Endothelial cell of hepatic sinusoid (primary cell): ENCODE results near the gene ANKMY2.
"Not testable (repeated sequence)": the region's sequence is repeated elsewhere in the genome, so short reads cannot be mapped to it uniquely, and the experiment has no call there.

ENCODE experiments used
- in situ Hi-C: cut with HindIII; loops from 2 replicates; pipeline ENCODE4 v1.10.0; 2017; ENCODE audit warnings: low sequenced_read_pairs

ANKMY2 gene

GRCh38 chr7:16660702-16661464, 15.3 kb upstream of the ANKMY2 start:
- in situ Hi-C loops, result no loop called here

- in situ Hi-C loops, result not testable (repeated sequence)
Measured at GRCh38 chr7:16659854-16660497, 14.4 kb upstream of the ANKMY2 start.

- in situ Hi-C loops, result no loop called here
Measured at GRCh38 chr7:16657656-16658279, 12.2 kb upstream of the ANKMY2 start.

- in situ Hi-C loops, result no loop called here
Measured at GRCh38 chr7:16656141-16656540, 10.6 kb upstream of the ANKMY2 start.

DNA sequence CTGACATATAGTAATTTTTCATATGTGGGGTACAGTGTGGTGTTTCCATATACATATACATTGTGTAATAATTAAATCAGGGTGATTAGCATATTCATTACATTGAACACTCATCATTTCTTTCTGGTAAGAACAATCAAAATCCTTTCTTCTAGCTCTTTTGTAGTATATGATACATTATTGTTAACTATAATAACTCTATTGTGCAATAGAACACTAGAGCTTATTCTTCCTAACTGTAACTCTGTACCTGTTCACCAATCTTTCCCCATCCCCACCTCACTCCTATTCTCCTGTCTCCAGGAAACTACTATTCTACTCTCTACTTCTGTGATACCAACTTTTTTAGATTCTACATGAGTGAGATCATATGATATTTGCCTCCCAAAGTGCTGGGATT, 9.8 kb upstream of the ANKMY2 start:
- in situ Hi-C loops, result no loop called here

DNA sequence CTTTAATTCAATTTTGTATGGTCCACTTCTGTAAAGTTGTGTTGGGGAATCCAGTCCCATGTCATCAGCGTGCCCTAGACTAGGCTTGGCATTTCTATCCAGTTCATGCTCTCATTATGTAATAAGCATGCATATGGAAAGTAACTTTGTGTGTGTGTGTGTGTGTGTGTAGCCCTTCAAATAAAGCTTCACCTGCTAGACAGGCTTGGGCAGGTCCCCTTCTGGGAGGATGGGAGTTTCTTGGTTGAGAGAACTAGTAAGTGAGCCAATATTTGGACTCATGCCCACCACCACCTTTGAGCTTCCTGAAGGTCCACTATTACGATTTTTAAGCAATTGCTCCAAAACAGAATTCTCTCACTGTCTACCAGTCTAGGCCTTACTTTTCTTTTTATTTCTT, 7.3 kb upstream of the ANKMY2 start:
- in situ Hi-C loops, result no loop called here

- in situ Hi-C loops, result no loop called here
Measured at GRCh38 chr7:16652240-16652583, 6.7 kb upstream of the ANKMY2 start.

DNA sequence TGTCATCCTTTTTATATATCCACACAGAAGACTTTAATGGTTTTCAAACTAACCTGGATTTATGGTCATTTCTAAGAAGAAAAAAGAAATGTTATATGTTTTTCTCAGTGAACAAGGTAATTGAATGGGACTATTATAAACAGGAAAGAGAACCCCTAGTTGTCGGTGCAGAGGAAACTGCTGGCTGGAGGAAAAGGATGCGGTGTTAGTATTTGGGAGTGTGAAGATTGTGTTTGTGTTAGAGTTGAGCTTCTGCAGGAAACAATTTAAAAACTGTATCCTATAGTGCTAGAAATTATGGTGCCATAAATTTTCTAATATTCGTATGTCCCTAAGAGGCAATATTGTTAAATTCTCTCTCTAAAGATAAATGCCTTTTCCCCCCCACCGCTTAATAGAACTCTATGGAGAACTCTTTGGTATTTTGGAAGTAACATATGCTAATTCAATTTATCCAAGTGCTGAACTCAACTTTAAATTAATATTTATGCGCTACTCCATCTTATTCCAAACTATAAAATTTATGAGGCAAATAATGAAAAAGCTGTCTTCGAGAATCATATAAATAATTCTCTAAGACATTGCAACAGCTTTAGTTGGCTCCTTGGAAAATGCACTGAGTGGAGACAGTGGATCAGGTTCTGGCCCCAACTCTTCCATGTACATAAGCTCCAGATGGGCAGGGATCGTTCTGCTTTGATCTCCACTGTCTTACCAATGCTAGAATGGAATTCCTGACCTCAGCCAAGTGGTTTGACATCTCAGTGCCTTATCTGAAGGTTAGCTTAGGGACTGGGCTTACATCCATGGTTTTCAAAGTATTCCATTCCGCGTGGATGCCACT, 6.1 kb upstream of the ANKMY2 start:
- in situ Hi-C loops, result no loop called here

GRCh38 chr7:16650266-16650665, 4.7 kb upstream of the ANKMY2 start:
- in situ Hi-C loops, result no loop called here

GRCh38 chr7:16649196-16649595, 3.6 kb upstream of the ANKMY2 start:
- in situ Hi-C loops, result no loop called here

- in situ Hi-C loops, result no loop called here
Measured at GRCh38 chr7:16648551-16648950, 3.0 kb upstream of the ANKMY2 start.

GRCh38 chr7:16647435-16647960, 1.9 kb upstream of the ANKMY2 start:
- in situ Hi-C loops, result no loop called here

DNA sequence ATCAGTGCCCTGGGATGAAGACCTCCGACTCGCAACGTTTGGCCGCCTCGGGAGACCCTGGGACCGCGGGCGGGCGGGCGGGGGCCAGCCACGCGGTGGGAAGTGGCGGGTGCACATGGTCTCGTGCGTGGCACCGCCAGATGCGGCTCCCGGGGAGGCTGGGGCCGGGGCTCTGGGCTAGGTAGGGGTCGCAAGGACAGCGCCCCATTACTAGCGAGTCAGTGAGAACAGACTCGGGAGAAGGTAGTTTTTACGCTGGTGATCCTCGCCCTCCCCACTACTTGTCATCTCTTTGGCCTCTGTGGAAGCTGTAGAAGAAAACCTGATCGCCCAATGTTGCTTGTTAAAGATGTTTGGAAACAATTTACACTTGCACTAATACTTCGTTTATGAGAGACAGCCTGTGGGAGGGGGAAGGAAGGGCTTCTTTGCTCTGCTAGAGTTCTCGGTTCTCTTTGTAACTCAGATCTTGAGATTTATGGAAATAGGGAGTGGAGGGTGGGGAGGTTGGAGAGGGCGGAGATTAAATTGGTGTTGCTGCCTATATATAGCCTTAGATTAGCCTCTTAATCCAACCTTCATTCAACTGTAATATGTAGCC, 1.0 kb upstream of the ANKMY2 start:
- in situ Hi-C loops, result no loop called here

DNA sequence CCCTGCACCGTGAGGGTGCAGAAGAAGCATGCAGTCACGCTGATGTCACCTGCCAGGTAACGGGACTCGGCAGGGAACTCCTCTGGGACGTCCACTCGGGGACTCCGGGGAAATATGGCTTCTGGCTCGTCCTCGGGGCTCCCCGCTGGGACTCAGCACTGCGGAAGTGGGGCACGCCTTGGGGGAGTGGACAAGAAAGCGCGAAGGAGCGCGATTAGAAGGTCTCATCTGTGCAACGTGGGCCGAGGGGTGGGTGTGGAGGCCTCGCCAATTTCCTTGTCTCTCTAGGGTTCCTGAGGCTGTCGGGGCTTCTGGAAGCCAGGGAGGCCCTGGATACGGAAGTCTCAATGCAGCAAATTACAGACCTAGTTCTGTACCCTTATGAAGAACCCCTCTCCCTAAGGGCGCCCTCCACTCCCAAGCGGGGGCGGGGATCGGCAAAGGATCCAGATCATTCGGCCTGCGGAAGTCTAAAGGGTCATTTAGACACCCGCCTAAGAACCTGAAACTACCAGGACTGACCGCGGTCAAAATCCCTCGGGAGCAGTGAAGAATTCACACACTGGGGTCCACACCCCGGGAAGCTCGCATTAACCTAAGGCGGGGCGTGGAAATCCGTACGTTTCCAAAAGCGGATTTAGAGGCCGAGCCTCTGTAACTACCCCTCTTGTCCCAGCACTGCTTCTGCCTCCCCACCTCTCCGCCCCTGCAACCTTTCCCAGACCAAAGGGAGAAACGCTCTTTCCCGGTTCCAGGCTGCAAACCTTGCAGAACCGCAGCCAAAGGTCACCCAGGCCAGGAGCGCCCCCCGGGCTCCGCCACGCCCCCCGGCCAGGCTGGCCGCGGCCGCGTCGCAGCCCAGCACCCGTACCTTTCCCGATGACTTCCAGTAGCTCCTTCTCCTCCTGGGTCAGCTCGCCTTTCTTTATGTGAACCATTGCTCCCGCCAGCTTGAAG, 640 bp downstream of the ANKMY2 start:
- in situ Hi-C loops, result no loop called here

DNA sequence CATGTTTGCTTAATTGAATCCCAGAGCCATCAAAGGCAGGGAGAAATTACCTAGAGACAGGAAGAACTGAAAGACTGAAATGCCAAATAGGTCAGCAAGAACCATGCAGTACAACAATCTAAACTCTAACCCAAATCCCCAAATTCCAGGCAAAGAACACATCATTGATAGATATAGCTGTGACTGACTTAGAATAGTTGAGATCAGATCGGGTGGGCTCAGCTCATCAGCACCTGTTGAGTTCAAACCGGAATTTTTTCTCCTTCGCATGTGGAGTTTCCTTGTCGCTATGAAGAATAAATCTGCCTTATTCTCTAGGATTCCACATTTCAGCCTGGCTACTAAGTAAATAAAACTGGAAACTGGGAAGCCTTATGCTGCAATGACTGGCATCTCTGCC, 1.4 kb downstream of the ANKMY2 start:
- in situ Hi-C loops, result no loop called here

- in situ Hi-C loops, result no loop called here
Measured at GRCh38 chr7:16638282-16639280, 7.0 kb downstream of the ANKMY2 start.

DNA sequence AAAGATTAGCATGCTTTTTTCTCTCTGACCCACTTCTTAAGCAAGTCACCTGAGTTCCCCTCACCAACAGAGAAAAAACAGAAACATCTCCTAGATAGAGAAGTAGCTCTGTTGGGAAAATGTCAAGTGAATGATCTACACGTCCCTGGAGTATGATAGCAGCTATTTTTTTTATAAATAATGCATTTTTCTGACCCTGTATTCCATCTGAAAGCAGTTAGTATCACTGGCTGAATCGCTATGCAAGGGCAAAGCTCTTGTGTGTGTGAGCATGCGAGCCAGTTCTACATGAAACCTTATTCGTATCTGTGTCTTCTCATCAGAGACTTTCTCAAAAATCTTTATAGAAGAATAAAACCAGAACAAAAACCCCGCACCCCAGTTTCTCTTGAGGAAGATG, 8.2 kb downstream of the ANKMY2 start:
- in situ Hi-C loops, result no loop called here

- in situ Hi-C loops, result no loop called here
Measured at GRCh38 chr7:16636555-16637101, 8.9 kb downstream of the ANKMY2 start.
